Stimulated activated CD8-positive, alpha-beta memory T cell treated with anti-CD3 and anti-CD28 coated beads, Interleukin-15, amount 100 ng/mL, for 48 hours (primary cell): ENCODE measurements around the gene ATRNL1.
"Not testable (repeated sequence)": the region's sequence is repeated elsewhere in the genome, so short reads cannot be mapped to it uniquely, and the experiment has no call there.

ENCODE experiments used
- DNase-seq, 2 donors: peaks; one replicate each; pipeline ENCODE4 v3.0.0-alpha.2; 2020; ENCODE audit warnings: low read depth in 2 of 2

Gene ATRNL1

DNA sequence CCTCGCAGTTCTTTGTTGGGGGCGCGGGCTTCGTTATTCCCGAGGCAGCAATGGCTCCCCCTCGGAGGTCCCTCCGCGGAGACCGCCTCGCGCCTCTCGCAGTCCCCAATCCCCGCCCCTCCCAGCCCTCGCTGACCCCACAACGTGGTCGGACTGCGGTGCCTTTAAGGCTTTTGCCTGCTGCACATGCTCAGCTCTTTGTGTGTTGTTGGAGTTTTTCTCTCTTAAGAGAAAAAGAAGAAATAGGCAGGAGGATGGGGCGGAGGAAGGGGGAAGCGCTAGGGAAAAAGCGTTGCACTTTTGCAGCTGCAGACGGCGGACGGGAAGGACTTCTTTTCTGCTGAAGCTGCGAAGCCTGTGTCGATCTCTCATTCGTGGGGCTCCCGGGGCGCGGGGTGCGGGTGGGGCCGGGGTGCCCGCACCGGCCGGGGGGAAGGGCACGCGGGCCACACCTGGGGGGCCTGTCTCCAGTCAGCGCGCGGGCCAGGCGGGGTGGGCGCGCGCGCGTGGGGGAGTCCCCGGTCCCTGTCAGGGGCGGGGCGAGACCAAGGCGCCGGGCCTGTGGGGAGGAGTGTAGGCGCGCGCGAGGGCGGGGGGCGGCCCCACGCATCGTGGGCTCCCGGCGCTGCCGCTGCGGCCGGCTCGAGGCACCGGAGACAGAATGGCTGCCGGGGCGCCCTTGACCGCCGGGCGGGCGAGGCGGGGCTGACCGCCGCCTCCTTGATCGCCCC, 445 bp upstream of the ATRNL1 start:
- no peak for DNase-seq

DNA sequence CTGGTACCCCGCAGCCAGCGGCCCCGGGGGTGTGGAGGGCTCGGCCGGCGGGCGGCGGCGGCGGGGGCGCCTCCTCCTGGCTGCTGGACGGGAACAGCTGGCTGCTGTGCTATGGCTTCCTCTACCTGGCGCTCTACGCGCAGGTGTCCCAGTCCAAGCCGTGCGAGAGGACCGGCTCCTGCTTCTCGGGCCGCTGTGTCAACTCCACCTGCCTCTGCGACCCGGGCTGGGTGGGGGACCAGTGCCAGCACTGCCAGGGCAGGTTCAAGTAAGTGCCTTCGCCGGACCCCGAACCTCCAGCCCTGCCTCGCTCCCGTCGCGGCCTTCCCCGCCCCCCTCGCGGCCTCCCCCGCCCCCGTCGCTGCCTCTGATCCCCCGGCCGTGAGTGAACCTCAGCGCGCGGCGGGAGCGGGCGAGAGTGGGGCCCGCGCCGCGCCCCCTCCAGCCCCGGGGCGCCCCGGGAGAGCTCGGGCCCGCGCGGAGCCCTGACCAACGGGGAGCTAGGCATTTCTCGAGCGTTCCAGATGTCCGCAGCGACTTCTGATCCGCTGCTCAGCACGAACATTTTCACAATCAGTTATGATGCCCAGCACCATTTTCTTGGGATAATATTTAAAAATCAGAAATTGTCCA, 727 bp downstream of the ATRNL1 start:
- DNase-seq = no peak

DNA sequence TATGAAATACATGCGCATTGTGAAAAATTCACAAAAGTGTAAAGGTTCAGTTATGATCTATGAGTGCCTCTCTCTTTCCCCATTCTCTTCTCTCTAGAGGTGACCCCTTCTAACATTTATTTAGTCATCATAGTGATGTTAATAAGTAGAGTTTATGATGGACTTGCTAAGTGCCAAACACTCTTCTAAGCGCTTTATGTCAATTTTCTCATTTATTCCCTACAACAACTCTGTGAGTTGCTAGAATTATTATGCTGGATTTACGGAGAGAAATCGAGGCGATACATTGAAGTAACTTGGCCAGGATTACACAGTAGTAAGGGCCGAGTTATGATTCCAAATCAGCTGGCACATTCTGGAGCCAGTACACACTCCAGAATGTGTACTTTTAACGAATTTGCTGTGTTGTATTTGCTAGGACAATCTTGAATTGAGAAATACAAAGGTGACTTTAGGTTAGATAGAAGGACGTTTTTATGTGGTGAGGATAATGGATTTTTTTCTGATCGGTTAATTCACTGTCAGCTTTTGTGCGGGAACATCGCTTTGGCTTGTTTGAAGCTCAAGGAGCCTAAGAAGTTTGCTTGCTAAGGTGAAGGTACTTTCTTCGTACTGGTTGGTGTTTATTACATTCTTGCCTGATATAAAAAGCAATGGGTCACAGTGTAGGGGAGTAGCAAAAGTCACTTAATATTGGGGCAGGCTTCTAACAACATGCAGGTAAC, 1.4 kb downstream of the ATRNL1 start:
- DNase-seq = no peak

DNA sequence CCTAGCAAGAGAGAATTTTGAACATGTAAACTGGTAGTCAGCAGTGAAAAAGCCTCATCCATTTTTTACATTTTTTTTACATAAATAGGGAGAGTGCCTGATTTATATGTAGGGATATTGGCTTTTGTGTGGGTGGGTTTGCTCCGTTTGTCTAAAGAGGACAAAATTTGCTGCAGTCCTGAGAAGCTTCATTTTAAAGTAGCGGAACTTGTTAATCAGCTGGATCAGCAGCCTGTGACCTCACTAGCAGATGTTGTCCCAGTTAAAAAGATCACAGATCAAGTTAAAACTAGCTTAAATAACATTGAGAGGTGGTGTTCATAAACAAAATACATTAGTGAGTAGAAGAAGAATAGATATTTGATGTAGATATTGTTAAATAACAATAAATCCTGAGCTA, 2.6 kb downstream of the ATRNL1 start:
- no peak for DNase-seq

DNA sequence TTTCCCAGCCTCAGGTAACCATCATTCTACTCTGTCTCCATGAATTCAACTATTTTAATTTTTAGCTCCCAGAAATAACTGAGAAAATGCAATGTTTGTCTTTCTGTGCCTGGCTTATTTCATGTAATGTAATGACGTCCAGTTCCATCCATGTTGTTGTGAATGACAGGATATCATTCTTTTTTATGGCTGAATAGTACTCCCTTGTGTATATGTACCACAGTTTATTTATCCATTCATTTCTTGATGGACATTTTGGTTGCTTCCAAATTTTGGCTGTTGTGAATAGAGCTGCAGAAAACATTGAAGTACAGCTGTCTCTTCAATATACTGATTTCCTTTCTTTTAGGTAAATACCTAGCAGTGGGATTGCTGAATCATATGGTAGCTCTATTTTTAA, 10.5 kb downstream of the ATRNL1 start:
- no peak for DNase-seq

- DNase-seq = not testable (repeated sequence)
Observed at GRCh38 chr10:115105411-115105810, 12.2 kb downstream of the ATRNL1 start.

DNA sequence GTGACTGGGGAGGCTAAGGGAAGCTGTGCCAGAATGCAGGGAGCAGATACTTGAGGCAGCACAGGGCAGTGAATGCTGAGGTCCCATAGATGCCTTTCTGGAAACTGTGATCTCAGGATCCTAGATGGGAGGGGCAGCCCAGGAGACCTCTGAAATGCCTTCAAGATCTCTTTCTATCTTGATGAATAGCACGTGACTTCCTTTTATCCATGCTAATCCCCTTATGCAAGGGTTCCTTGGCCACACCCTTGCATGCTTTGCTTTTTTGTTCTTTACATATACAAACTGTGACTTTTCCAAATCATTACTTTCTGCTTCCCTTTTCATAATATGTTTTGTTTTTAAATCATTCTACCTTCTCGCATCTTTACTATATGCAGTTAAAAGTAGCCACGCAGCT, 14.7 kb downstream of the ATRNL1 start:
- DNase-seq = no peak

DNA sequence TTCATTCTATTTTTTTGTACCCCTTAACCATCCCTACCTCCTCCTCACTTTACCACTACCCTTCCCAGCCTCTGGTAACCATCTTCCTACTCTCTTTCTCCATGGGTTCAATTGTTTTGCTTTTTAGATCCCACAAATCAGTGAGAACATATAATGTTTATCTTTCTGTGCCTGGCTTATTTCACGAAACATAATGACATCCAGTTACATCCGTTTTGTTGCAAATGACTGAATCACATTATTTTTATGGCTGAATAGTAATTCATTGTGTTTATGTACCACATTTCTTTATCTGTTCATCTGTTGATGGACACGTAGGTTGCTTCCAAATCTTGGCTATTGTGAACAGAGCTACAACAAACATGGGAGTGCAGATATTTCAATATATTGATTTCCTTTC, 24.1 kb downstream of the ATRNL1 start:
- DNase-seq = no peak

DNA sequence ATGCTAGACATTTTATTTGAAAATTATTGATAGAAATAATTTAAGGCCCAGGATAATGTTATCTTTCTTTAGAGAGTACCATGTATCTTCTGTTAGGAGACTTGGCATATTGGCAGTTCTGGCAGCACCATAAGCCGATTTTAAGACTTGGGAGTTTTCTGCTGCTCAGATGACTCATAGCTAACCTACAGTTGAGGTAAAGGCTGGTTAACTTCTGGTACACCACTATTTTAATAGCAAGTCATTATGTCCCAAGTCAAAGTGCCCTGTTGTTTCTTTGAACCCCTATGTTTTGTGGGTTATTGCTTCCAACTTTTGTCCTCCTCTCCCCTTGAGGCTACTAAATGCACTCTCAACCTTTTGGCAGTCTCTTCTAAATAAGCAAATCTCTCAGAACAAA, 25.2 kb downstream of the ATRNL1 start:
- no peak for DNase-seq

GRCh38 chr10:115125505-115125904, 32.3 kb downstream of the ATRNL1 start:
- DNase-seq = no peak

DNA sequence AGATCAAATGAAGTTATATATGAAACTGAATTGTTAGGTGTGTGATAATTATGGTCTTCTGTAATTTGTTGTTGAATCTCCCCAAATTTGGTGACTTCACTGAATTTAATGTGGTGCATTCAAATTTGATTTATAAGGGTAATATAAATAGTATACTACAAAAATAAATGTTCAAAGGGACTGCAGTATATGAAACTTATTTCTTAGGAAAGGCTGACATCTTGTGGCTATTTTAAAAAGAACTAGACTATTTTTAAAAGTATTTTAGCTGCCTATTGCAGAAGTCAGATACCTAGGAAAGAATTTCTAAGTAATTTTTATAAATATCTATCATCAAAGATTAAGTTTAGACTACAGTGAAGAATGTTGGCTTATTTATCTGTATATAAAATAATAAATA, 36.6 kb downstream of the ATRNL1 start:
- no peak for DNase-seq

DNA sequence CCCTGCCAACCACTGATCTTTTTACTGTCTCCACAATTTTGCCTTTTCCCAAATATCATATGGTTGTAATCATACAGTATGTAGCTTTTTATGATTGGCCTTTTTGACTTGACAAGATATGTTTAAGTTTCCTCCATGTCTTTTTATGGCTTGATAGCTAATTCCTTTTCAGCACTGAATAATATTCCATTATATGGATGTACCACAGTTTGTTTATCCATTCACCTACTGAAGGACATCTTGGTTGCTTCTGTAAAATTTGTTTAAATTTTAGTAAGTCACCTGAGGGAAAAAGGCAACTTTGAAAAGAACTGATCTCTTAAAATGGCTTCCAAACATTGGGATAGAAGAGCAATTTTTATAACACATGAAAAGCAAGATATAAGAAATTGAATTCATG, 43.5 kb downstream of the ATRNL1 start:
- no peak for DNase-seq

- DNase-seq = no peak
Observed at GRCh38 chr10:115141254-115141653, 48.1 kb downstream of the ATRNL1 start.

- no peak for DNase-seq
Observed at GRCh38 chr10:115157357-115157756, 64.2 kb downstream of the ATRNL1 start.

DNA sequence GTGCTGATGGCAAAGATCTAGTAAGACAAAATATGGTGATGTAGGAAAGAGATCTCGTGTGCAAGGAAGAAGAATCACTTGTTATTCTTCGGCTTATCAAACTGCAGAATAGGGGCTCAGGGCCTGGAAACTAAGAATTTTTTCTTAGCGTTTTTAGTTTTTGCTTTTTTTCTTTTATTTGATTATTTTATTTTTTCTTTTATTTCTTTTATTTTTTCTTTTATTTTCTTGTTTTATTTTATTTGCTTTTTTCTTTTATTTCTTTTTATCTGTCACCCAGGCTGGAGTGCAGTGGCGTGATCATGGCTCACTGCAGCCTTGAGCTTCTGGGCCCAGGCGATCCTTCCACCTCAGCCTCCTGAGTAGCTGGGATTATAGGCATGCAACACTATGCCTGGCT, 70.0 kb downstream of the ATRNL1 start:
- no peak for DNase-seq

- no peak for DNase-seq
Observed at GRCh38 chr10:115164220-115164619, 71.1 kb downstream of the ATRNL1 start.

- no peak for DNase-seq
Observed at GRCh38 chr10:115167751-115168150, 74.6 kb downstream of the ATRNL1 start.

GRCh38 chr10:115171392-115171960, 78.3 kb downstream of the ATRNL1 start:
- DNase-seq = no peak

DNA sequence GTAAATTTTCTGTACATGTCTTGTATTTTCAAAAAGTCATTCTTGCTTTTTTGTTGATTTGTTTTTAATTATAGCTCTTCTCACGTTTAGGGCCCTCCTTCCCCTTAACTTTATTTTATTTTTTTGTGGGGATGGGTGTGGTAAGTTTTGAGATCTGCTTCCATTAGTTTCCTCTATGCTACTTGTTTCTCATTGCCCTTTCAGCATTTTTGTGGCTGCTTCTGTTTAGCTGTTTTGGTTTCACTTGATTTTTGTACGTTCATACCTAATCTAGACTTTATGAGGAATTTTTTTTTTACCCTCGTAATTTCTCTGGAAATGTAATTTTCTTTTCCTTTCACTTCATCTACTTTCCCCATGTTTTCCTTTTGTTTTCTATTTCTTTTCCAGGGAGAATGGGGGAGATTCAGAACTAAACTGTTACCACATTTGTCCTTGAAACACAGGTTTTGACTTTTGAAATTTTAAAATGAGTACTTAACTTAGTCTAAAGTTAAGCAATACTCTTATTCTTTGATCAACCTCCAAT, 80.8 kb downstream of the ATRNL1 start:
- DNase-seq = no peak

- DNase-seq = not testable (repeated sequence)
Observed at GRCh38 chr10:115207276-115207675, 114.1 kb downstream of the ATRNL1 start.

GRCh38 chr10:115209133-115209532, 116.0 kb downstream of the ATRNL1 start:
- DNase-seq = no peak

GRCh38 chr10:115214829-115215228, 121.7 kb downstream of the ATRNL1 start:
- no peak for DNase-seq
